Measurements from ENCODE around the gene ORMDL2. TPM values are rescaled to one million over a fixed set of nuclear protein-coding genes. Genes with fewer than 3 reads are reported as not detected.

ORMDL2 gene, protein sequence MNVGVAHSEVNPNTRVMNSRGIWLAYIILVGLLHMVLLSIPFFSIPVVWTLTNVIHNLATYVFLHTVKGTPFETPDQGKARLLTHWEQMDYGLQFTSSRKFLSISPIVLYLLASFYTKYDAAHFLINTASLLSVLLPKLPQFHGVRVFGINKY
- total RNA-seq, result 36.2 and 41.5 TPM in 2 replicates

DNA sequence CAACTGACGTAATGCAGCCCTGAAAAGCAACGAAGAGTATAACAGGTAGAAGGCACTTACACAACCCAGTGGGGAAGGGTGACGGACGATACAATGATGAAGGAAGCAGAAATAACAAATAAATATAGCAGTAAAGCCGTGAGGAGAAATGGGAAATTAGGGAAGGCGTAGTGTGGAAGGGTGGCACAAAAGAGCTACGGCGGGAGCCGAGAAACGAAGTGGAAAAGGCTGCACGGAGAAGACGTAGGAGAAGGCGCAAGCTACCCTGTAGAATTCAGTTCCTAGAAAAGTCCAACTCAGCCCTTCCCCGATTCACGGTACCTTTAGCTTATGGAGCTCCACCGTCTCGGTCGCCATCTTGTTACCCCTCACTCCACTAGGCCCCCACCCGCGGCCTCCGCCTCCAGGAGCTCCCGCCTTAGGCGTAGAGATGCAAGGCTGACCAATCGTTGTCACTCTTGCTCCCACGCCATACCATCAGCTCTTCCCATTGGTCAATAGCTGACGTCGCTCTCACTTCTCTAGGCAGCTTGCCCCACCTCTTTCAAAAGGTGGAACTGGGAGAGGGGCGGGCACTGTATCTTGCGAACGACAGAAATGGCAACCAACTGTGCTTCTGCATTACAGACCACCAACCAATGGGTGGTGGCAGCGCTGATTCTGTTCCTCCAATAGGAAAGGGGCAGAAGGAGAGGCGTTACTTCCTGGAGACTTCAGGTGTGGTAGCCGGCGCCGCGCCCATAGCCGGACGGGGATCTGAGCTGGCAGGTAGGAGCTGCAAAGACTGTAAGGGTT lies at the start of gene ORMDL2, which contains the start of gene SARNP:
Gene ORMDL2, plus strand, starts transcription at position 697 of the 795 bp plus-strand sequence. CDS start 959 bp downstream, outside the sequence.
Gene SARNP, minus strand, starts transcription at position 380 of the 795 bp plus-strand sequence. Its CDS starts 23 bp downstream, at position 357.

DNA sequence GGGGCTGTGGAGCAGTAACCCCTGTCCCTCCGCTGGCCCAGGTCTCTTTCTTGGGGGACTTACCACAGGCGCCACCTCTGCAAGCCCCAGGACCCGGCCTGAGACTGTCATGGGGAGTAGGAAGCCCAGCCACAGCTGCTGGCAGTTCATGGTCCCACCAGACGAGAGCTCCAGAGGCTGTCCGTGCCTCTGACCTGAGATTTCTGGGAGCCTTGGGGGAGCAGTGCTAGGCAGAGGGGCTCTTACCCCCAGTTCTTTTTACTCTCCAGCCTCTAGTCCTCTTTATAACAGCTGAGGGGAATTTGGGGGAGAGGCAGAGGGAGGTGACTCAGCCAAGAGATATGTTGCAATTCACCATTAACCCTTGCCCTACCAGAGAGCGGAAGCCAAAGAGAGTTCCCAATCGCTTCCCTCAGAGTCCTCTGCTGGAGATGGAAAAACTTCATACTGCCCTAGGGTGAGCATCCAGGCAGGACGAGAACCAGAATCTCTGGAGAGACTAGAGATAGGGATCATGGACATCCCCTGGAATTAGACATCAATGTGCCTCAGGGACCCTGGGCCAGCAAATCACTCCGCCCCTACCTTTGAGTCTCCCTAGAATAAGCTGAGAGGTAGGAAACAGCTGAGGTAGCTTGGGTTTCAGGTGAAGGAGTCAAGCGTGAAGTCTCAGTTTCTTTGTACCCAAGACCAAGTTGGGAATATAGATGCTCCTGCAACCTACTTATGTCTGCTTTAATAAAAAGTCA lies 25.0 kb downstream of the ORMDL2 start, which contains the start of gene MMP19:
Gene MMP19, minus strand, starts transcription at position 256 of the 749 bp plus-strand sequence. Its CDS starts 106 bp downstream, at position 150.

Other genes with a start within 250 kb of the ORMDL2 start
- gene OR2AP1, start 245.6 kb upstream of the ORMDL2 start, total RNA-seq, result not detected in 2 replicates
- not detected in 2 replicates for gene OR10P1, start 181.1 kb upstream of the ORMDL2 start, total RNA-seq
- 1.2 and 1.8 TPM in 2 replicates for gene ITGA7, start 110.1 kb upstream of the ORMDL2 start, total RNA-seq
- gene BLOC1S1, start 102.0 kb upstream of the ORMDL2 start, total RNA-seq, result 153 and 189 TPM in 2 replicates
- 6.3 and 9.7 TPM in 2 replicates for gene RDH5, start 97.6 kb upstream of the ORMDL2 start, total RNA-seq
- gene CD63, start 89.0 kb upstream of the ORMDL2 start, total RNA-seq, result 1,567 and 1,598 TPM in 2 replicates
- 13.3 and 15.9 TPM in 2 replicates for gene GDF11, start 74.9 kb upstream of the ORMDL2 start, total RNA-seq
- gene SARNP, start 317 bp upstream of the ORMDL2 start, total RNA-seq, result 92.3 and 122 TPM in 2 replicates
- 37.7 and 41.5 TPM in 2 replicates for gene DNAJC14, start 11.5 kb downstream of the ORMDL2 start, total RNA-seq
- 35.8 and 37.5 TPM in 2 replicates for gene MMP19, start 24.9 kb downstream of the ORMDL2 start, total RNA-seq
- gene PYM1, start 109.9 kb downstream of the ORMDL2 start, total RNA-seq, result 46.4 and 54.8 TPM in 2 replicates
- gene DGKA, start 113.1 kb downstream of the ORMDL2 start, total RNA-seq, result 19.9 and 32.4 TPM in 2 replicates
- 0.58 and 0.71 TPM in 2 replicates for gene PMEL, start 148.0 kb downstream of the ORMDL2 start, total RNA-seq
- 35.3 and 39.8 TPM in 2 replicates for gene CDK2, start 148.8 kb downstream of the ORMDL2 start, total RNA-seq
- 58.8 and 63.6 TPM in 2 replicates for gene RAB5B, start 156.0 kb downstream of the ORMDL2 start, total RNA-seq
- 21.8 and 43.0 TPM in 2 replicates for gene SUOX, start 179.2 kb downstream of the ORMDL2 start, total RNA-seq
- 0.89 and 2.6 TPM in 2 replicates for gene IKZF4, start 203.0 kb downstream of the ORMDL2 start, total RNA-seq
- gene RPS26, start 223.9 kb downstream of the ORMDL2 start, total RNA-seq, result 1,394 and 2,798 TPM in 2 replicates

Data from myometrial cell (primary cell).